Astrocyte (in vitro differentiated cells and primary cell): Measurements from ENCODE around the gene PRRT1. TPM values are rescaled to one million over a fixed set of nuclear protein-coding genes. Genes with fewer than 3 reads are reported as not detected.

Experiments
- DNase-seq: peaks from one replicate; pipeline ENCODE4 v3.0.0-alpha.2; 2010; ENCODE audit warnings: low read depth
- FAIRE-seq: peaks from 2 replicates; lab custom pipeline; 2011; peaks lifted over from hg19 to GRCh38; lab: Jason Lieb, UNC
- H2AFZ ChIP-seq: 2 replicates; pipeline ENCODE4 v1.6.0; 2012; ENCODE audit warnings: low read depth, low read length, inconsistent platforms
- H3K27ac ChIP-seq: 2 replicates; pipeline ENCODE4 v1.5.1; 2011; ENCODE audit warnings: low read depth, low read length, inconsistent platforms
- H3K27me3 ChIP-seq: 2 replicates; pipeline ENCODE4 v1.6.0; 2011; ENCODE audit warnings: low read length, inconsistent platforms; ENCODE audit not compliant: insufficient read depth
- H3K36me3 ChIP-seq: 2 replicates; pipeline ENCODE4 v1.5.1; 2011; ENCODE audit warnings: low read length, inconsistent platforms; ENCODE audit not compliant: insufficient read depth
- H3K4me1 ChIP-seq: 2 replicates; pipeline ENCODE4 v1.5.1; 2011; ENCODE audit warnings: low read length, inconsistent platforms; ENCODE audit not compliant: insufficient read depth
- H3K4me2 ChIP-seq: 2 replicates; pipeline ENCODE4 v1.6.0; 2012; ENCODE audit warnings: low read length, inconsistent platforms
- H3K4me3 ChIP-seq: 2 replicates; pipeline ENCODE4 v1.5.1; 2011; ENCODE audit warnings: low read depth, mild to moderate bottlenecking, low read length, inconsistent platforms; ENCODE audit not compliant: insufficient read depth
- H3K79me2 ChIP-seq: 2 replicates; pipeline ENCODE4 v1.6.0; 2012; ENCODE audit warnings: mild to moderate bottlenecking, low read length, inconsistent platforms; ENCODE audit not compliant: insufficient read depth
- H3K9ac ChIP-seq: 2 replicates; pipeline ENCODE4 v1.6.0; 2012; ENCODE audit warnings: mild to moderate bottlenecking, low read length, inconsistent platforms
- H3K9me3 ChIP-seq: 2 replicates; pipeline ENCODE4 v1.5.1; 2012; ENCODE audit warnings: low read depth, mild to moderate bottlenecking, low read length, inconsistent platforms; ENCODE audit not compliant: insufficient read depth
- H4K20me1 ChIP-seq: 2 replicates; pipeline ENCODE4 v1.6.0; 2012; ENCODE audit warnings: low read length, inconsistent platforms; ENCODE audit not compliant: insufficient read depth
- H3K27ac Mint-ChIP-seq: one replicate; pipeline ENCODE4 v1.8.0; 2021; ENCODE audit warnings: mild to moderate bottlenecking, mixed read lengths; ENCODE audit not compliant: unreplicated experiment
- H3K27me3 Mint-ChIP-seq: one replicate; pipeline ENCODE4 v1.8.0; 2021; ENCODE audit warnings: low read depth, mixed read lengths; ENCODE audit not compliant: unreplicated experiment
- H3K36me3 Mint-ChIP-seq: one replicate; pipeline ENCODE4 v1.8.0; 2021; ENCODE audit warnings: low read depth, mixed read lengths; ENCODE audit not compliant: unreplicated experiment
- H3K4me1 Mint-ChIP-seq: one replicate; pipeline ENCODE4 v1.8.0; 2021; ENCODE audit warnings: low read depth, mixed read lengths; ENCODE audit not compliant: unreplicated experiment
- H3K4me3 Mint-ChIP-seq: one replicate; pipeline ENCODE4 v1.8.0; 2021; ENCODE audit warnings: mild to moderate bottlenecking, moderate library complexity, mixed read lengths; ENCODE audit not compliant: unreplicated experiment
- H3K9me3 Mint-ChIP-seq: one replicate; pipeline ENCODE4 v1.8.0; 2021; ENCODE audit warnings: mild to moderate bottlenecking, mixed read lengths; ENCODE audit not compliant: unreplicated experiment
- CTCF ChIP-seq: IDR thresholded peaks from 2 replicates; pipeline ENCODE4 v1.5.1; 2011; ENCODE audit warnings: low read depth, mild to moderate bottlenecking, inconsistent platforms, low read length, moderate library complexity; ENCODE audit not compliant: insufficient read depth
- EZH2 ChIP-seq: IDR thresholded peaks from 2 replicates; pipeline ENCODE4 v1.6.1; 2012; ENCODE audit warnings: mild to moderate bottlenecking, low read length, inconsistent platforms; ENCODE audit not compliant: insufficient read depth
- total RNA-seq: library from RNA; stranded (reverse); gene quantifications from 2 replicates; pipeline ENCODE4 v1.2.1, GENCODE V29; 2021

PRRT1 gene
- total RNA-seq, 1 donor from 2014 or later = 0.45 TPM

GRCh38 chr6:32192608-32193039, 40.9 kb upstream of the PRRT1 start, which contains the start of gene GPSM3:
GPSM3 (minus strand) TSS chr6:32192643; CDS start chr6:32192513, 130 bp downstream.
- Mint-ChIP-seq H3K36me3 (peaks cover 2% of the 10 kb centered on the region), H3K4me1 (peaks cover 29% of the 10 kb centered on the region), H3K27me3 (no peaks in the 10 kb centered on the region), H3K4me3 (peak within 1 kb of the TSS; percentile 70), H3K9me3 (no peaks in the 10 kb centered on the region), H3K27ac (peak within 1 kb of the TSS; percentile 58)
- H3K4me1 ChIP-seq = peaks cover 39% of the 10 kb centered on the region
- no peaks in the 10 kb centered on the region for H3K36me3 ChIP-seq
- H3K79me2 ChIP-seq = peaks cover 29% of the 10 kb centered on the region
- no peaks in the 10 kb centered on the region for H3K9me3 ChIP-seq
- FAIRE-seq (no peak), DNase-seq (no peak)
- peak within 1 kb of the TSS; percentile 34 for H3K27ac ChIP-seq
- no peaks in the 10 kb centered on the region for H3K27me3 ChIP-seq
- peak within 1 kb of the TSS; percentile 33 for H3K9ac ChIP-seq
- no peaks in the 10 kb centered on the region for H4K20me1 ChIP-seq
- H2AFZ ChIP-seq = peak within 1 kb of the TSS; percentile 54
- peak within 1 kb of the TSS; percentile 25 for H3K4me3 ChIP-seq
- TF ChIP-seq EZH2 (no peak), CTCF (no peak)
- H3K4me2 ChIP-seq = peak within 1 kb of the TSS; percentile 80

GRCh38 chr6:32191696-32192607, 40.2 kb upstream of the PRRT1 start:
- DNase-seq (no peak), FAIRE-seq (no peak)
- Histone ChIP-seq H3K9ac (no peak overlapping the region), H3K27me3 (no peaks in the 10 kb centered on the region), H3K4me1 (peaks cover 35% of the 10 kb centered on the region), H3K36me3 (peaks cover 4% of the 10 kb centered on the region), H3K9me3 (no peaks in the 10 kb centered on the region), H2AFZ (no peak overlapping the region), H3K79me2 (peaks cover 36% of the 10 kb centered on the region), H3K4me2 (peak overlapping the region; percentile 80), H3K4me3 (no peak overlapping the region), H4K20me1 (no peaks in the 10 kb centered on the region), H3K27ac (peak overlapping the region; percentile 10)
- Mint-ChIP-seq H3K36me3 (peaks cover 8% of the 10 kb centered on the region), H3K4me3 (peak overlapping the region; percentile 23), H3K27ac (peak overlapping the region; percentile 58), H3K27me3 (no peaks in the 10 kb centered on the region), H3K4me1 (peaks cover 32% of the 10 kb centered on the region), H3K9me3 (no peaks in the 10 kb centered on the region)
- no peak for TF ChIP-seq EZH2
- no peak for TF ChIP-seq CTCF
